Measurements from ENCODE around the gene SKIDA1.

- TF ChIP-seq CTCF (IDR thresholded peaks at IDR 0.05; ENCODE audit: insufficient read depth, low read length): no peak
- TF ChIP-seq POLR2AphosphoS5 (IDR thresholded peaks at IDR 0.05; ENCODE audit: low read depth): no peak
- no peak for TF ChIP-seq REST (IDR thresholded peaks at IDR 0.05; ENCODE audit: insufficient replicate concordance, low read depth)
These were observed 8.1 kb downstream of the SKIDA1 start for GRCh38 chr10:21517134-21518031.
